HepG2 (cell line): ENCODE measurements around the gene DDN. TPM values are rescaled to one million over a fixed set of nuclear protein-coding genes. Genes with fewer than 3 reads are reported as not detected.
A peak's percentile ranks its signal among the peaks of the same experiment; 100 is the strongest.

Experiments used
- ATAC-seq: fragments of 200-7000 bp; cut with Tn5 transposase; 3 replicates; pipeline ENCODE4 v1.9.1; 2020; ENCODE audit warnings: mild to moderate bottlenecking, moderate library complexity
- BruUV-seq: library from RNA; stranded (reverse); fragments of 400-500 nt; replicated peaks from 2 replicates; lab custom pipeline; 2021; lab: Mats Ljungman, UMichigan
- CTCF ChIA-PET: fragments of 300-600 bp; formaldehyde crosslinking; extraction: SDS; loops from one replicate; lab custom pipeline; 2021; ENCODE audit warnings: low total read pairs, inconsistent platforms, low intra/inter-chr PET ratio; lab: Yijun Ruan, JAX
- POLR2A ChIA-PET: fragments of 350-600 bp; sonication (Branson Sonifier 250); formaldehyde crosslinking; loops from one replicate; lab custom pipeline; 2020; ENCODE audit warnings: antibody characterized with exemption, inconsistent platforms; lab: Yijun Ruan, JAX
- DNase-seq: peaks from one replicate; pipeline ENCODE4 v3.0.0-alpha.2; 2015; ENCODE audit warnings: low spot score
- FAIRE-seq: peaks from 3 replicates; lab custom pipeline; 2011; peaks lifted over from hg19 to GRCh38; lab: Jason Lieb, UNC
- H2AFZ ChIP-seq: one replicate; pipeline ENCODE4 v1.6.1; 2011; ENCODE audit warnings: low read length, inconsistent platforms
- H3K27ac ChIP-seq: fragments of 300-600 bp; 3 replicates; pipeline ENCODE4 v1.8.0; 2011; ENCODE audit warnings: mixed run types, mild to moderate bottlenecking, mixed read lengths, low read length, inconsistent platforms; ENCODE audit not compliant: insufficient read depth; ENCODE audit errors: extremely low read length
- H3K27me3 ChIP-seq, 2 experiments: fragments of 200-600 bp in 1 of 2; 2 replicates in 1 of 2; 3 replicates in 1 of 2; pipeline versions ENCODE4 v1.6.0 to v1.8.0; 2011; ENCODE audit warnings: low read length in 2 of 2, mild to moderate bottlenecking in 2 of 2, moderate library complexity in 2 of 2, inconsistent platforms in 1 of 2; ENCODE audit not compliant: insufficient read depth in 2 of 2, control insufficient read depth in 1 of 2
- H3K36me3 ChIP-seq, 2 experiments: fragments of 200-600 bp in 1 of 2; replicated peaks in 1 of 2; 2 replicates in 1 of 2; 3 replicates in 1 of 2; pipeline versions ENCODE4 v1.5.1 to v1.8.0; 2011; ENCODE audit warnings: low read length in 2 of 2, inconsistent platforms in 1 of 2; ENCODE audit not compliant: insufficient read depth in 2 of 2, control insufficient read depth in 1 of 2
- H3K4me1 ChIP-seq: 2 replicates; pipeline ENCODE4 v1.5.1; 2012; ENCODE audit warnings: low read length, inconsistent platforms; ENCODE audit not compliant: insufficient read depth
- H3K4me2 ChIP-seq: 2 replicates; pipeline ENCODE4 v1.6.0; 2011; ENCODE audit warnings: low read depth, low read length, inconsistent platforms
- H3K4me3 ChIP-seq, 3 experiments: fragments of 200-600 bp in 1 of 3; sonication (generic), shearing (Covaris generic) in 1 of 3; replicated peaks in 1 of 3; 2 replicates each; pipeline ENCODE4 v1.5.1; 2011 to 2016; ENCODE audit warnings: low read length in 3 of 3, inconsistent platforms in 2 of 3, low read depth in 2 of 3, mild to moderate bottlenecking in 2 of 3, control low read depth in 1 of 3, mixed read lengths in 1 of 3; ENCODE audit not compliant: insufficient read depth in 1 of 3
- H3K79me2 ChIP-seq: one replicate; pipeline ENCODE4 v1.6.1; 2011; ENCODE audit warnings: low read length, inconsistent platforms; ENCODE audit not compliant: insufficient read depth
- H3K9ac ChIP-seq: 2 replicates; pipeline ENCODE4 v1.6.0; 2011; ENCODE audit warnings: mild to moderate bottlenecking, low read depth, low read length, inconsistent platforms; ENCODE audit not compliant: insufficient read depth
- H3K9me3 ChIP-seq: 2 replicates; pipeline ENCODE4 v1.5.1; 2012; ENCODE audit warnings: mild to moderate bottlenecking, low read length
- H4K20me1 ChIP-seq: 2 replicates; pipeline ENCODE4 v1.6.0; 2011; ENCODE audit warnings: inconsistent platforms, mild to moderate bottlenecking, low read length, moderate library complexity; ENCODE audit not compliant: insufficient read depth
- ARNT ChIP-seq: fragments of 450-650 bp; IDR thresholded peaks from 2 replicates; pipeline ENCODE4 v1.6.1; 2017
- CEBPG ChIP-seq: IDR thresholded peaks from 2 replicates; pipeline ENCODE4 v1.6.1; 2016
- GTF2F1 ChIP-seq: fragments of 150-350 bp; IDR thresholded peaks from 2 replicates; pipeline ENCODE4 v1.6.1; 2014; ENCODE audit warnings: low read length
- MTF1 ChIP-seq: sonication (generic); formaldehyde crosslinking; IDR thresholded peaks from 2 replicates; pipeline ENCODE4 v1.5.0; 2020; ENCODE audit warnings: missing genetic modification reagents
- MYNN ChIP-seq: sonication (generic); formaldehyde crosslinking; IDR thresholded peaks from 2 replicates; pipeline ENCODE4 v1.4.0; 2020; ENCODE audit warnings: mild to moderate bottlenecking, low read depth, missing genetic modification reagents
- PAX8 ChIP-seq: sonication (generic); formaldehyde crosslinking; IDR thresholded peaks from 2 replicates; pipeline ENCODE4 v1.8.0; 2022; ENCODE audit warnings: mild to moderate bottlenecking, missing genetic modification reagents, borderline replicate concordance
- PHF20 ChIP-seq: sonication (generic); formaldehyde crosslinking; IDR thresholded peaks from 2 replicates; pipeline ENCODE4 v1.5.0; 2020; ENCODE audit warnings: mild to moderate bottlenecking, missing genetic modification reagents
- RFX5 ChIP-seq: IDR thresholded peaks from 2 replicates; pipeline ENCODE4 v1.6.1; 2011; ENCODE audit warnings: low read depth, low read length, improper control_type of control experiment
- ZNF564 ChIP-seq: sonication (generic); formaldehyde crosslinking; IDR thresholded peaks from 2 replicates; pipeline ENCODE4 v1.8.1; 2023; ENCODE audit warnings: mild to moderate bottlenecking, missing genetic modification reagents
- ZNF75D ChIP-seq: sonication (generic); formaldehyde crosslinking; IDR thresholded peaks from 2 replicates; pipeline ENCODE4 v1.8.1; 2023; ENCODE audit warnings: missing genetic modification reagents, mild to moderate bottlenecking, borderline replicate concordance
- WGBS: methylation state at CpG from one replicate; pipeline ENCODE4 v1.1.6; 2017; ENCODE audit warnings: low lambda C conversion rate; 5-methylcytosine and 5-hydroxymethylcytosine counted together
- in situ Hi-C: cut with HindIII; loops from 2 replicates; pipeline ENCODE4 v1.10.0; 2017; ENCODE audit warnings: low pct_unique_long_range_greater_than_20kb; ENCODE audit not compliant: extremely low pct_ligation_motif_present
- intact Hi-C: fragments of 100-400 bp; cut with micrococcal nuclease; formaldehyde crosslinking; loops from one replicate; pipeline ENCODE4 v1.10.0; 2022; ENCODE audit not compliant: unreplicated experiment
- polyA plus RNA-seq, 8 experiments: library from polyadenylated mRNA; depleted of rRNA in 3 of 8; stranded (reverse) in 7 of 8; unstranded in 1 of 8; fragments of >200 nt; fragmentation: Illumina TruSeq in 4 of 8; extraction: Trizol in 4 of 8; gene quantifications; 2 replicates each; pipeline versions ENCODE4 v1.2.1 to v1.2.3, GENCODE V29; 2011 to 2016; ENCODE audit warnings: low read depth in 4 of 8, missing spikeins in 1 of 8, mixed read lengths in 1 of 8; ENCODE audit not compliant: insufficient read depth in 1 of 8
- total RNA-seq, 5 experiments: library from RNA; depleted of rRNA; stranded (reverse); fragments of >200 nt; fragmentation: Illumina TruSeq; extraction: Trizol; gene quantifications; 2 replicates each; pipeline ENCODE4 v1.2.3, GENCODE V29; 2016; ENCODE audit warnings: low read depth in 1 of 5
- TF ChIP-seq, protein P1 (sequence below): sonication (generic); formaldehyde crosslinking; IDR thresholded peaks from 2 replicates; pipeline ENCODE4 v1.9.0; 2021; ENCODE audit warnings: missing genetic modification reagents, borderline replicate concordance
- TF ChIP-seq, protein P2 (sequence below): IDR thresholded peaks from 2 replicates; pipeline ENCODE4 v1.6.1; 2016; ENCODE audit warnings: mild to moderate bottlenecking
- TF ChIP-seq, protein P3 (sequence below): sonication (generic); formaldehyde crosslinking; conservative IDR thresholded peaks from 2 replicates; pipeline ENCODE4 v1.8.0; 2022; ENCODE audit warnings: missing genetic modification reagents
- TF ChIP-seq, protein P4 (sequence below): sonication (generic); formaldehyde crosslinking; IDR thresholded peaks from 2 replicates; pipeline ENCODE4 v1.9.0; 2022; ENCODE audit warnings: missing genetic modification reagents, mild to moderate bottlenecking, borderline replicate concordance

Gene DDN
- total and polyA plus RNA-seq, 2 of the 13 experiments (the other 11 are each of a cell fraction or from before 2014, with no cell fraction given) = 0.24 to 0.53 TPM

DNA sequence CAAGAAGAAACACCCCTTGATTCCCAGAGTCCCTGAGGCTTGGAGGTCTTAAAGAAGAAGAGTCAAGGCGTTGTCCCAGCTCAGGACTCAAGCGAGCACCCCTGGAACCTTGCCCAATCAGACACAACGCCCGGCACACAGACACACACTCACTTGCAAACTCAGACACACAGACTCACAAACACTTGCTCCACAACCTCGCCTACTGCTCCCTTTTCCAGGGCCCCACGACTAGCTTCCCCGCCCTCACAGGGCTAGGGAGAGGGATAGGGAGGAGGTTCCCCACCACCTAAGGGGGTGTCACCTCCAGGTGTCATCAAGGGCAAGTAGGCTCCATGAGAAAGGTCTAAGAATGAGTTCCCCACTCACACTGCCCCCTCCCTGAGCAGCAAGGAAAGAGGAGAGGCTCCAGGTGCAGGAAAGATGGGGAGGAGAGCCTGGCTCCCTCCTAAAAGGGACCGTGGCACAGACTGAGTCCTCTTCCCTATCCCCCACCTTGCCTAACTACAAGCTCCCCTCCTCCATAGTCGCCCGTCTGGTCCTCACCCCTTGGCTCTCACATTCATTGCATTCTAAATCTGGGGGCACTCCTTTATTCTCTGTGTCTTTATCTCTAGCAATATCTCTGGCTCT, 28.4 kb downstream of the DDN start (continued):
- TF ChIP-seq CEBPG (CRISPR knock-in tag) (no peak), PHF20 (CRISPR knock-in tag) (no peak), ZNF564 (no peak)
- TF ChIP-seq, protein P1, sequence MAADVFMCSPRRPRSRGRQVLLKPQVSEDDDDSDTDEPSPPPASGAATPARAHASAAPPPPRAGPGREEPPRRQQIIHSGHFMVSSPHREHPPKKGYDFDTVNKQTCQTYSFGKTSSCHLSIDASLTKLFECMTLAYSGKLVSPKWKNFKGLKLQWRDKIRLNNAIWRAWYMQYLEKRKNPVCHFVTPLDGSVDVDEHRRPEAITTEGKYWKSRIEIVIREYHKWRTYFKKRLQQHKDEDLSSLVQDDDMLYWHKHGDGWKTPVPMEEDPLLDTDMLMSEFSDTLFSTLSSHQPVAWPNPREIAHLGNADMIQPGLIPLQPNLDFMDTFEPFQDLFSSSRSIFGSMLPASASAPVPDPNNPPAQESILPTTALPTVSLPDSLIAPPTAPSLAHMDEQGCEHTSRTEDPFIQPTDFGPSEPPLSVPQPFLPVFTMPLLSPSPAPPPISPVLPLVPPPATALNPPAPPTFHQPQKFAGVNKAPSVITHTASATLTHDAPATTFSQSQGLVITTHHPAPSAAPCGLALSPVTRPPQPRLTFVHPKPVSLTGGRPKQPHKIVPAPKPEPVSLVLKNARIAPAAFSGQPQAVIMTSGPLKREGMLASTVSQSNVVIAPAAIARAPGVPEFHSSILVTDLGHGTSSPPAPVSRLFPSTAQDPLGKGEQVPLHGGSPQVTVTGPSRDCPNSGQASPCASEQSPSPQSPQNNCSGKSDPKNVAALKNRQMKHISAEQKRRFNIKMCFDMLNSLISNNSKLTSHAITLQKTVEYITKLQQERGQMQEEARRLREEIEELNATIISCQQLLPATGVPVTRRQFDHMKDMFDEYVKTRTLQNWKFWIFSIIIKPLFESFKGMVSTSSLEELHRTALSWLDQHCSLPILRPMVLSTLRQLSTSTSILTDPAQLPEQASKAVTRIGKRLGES (CRISPR knock-in tag) = no peak

DNA sequence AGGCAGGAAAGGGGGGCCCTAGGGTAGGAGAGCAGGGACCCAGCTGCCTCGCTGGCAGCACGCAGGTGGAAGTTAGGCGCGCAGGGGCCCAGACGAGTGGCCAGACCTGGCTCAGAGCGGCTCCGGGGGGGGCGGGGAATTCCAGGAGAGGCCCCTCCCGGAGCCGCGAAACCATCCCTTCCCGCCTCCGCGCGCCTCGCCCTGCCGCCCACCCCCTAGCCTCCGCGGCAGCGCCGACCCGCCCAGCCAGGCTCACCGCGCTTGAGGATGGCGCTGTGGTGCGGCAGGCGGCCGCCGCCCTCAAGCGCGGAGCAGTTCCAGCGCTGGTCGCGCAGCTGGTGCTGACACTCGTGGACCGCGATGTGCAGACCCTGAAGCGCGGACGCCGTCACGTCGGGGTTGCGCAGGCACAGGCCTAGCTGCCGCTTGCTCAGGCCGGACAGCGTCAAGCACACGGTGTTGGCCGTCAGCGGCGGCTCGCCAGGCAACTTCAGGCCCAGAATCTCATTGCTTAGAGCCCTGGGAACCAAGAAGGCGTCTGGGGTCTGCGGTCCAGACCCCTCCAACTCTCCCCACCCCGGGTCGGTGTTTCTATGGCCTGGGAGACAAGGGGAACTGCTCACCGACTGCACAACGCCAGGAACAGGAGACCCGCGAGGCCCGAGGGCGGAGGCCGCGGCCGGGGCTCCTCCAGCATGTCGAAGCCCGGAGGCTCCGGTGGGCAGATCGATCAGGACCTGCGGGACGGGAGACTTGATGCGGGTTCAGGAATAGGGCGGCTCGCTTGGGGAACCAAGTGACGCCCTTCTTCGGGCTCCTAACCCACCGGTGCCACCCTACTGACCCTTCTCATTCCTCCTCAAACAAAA, 29.1 kb downstream of the DDN start:
- in situ Hi-C loops = no loop called here
- 26% methylated on average over 5 of the region's 77 CpGs for WGBS
- Histone ChIP-seq H3K9me3 (no peaks in the 10 kb centered on the region), H3K4me1 (peaks cover 50% of the 10 kb centered on the region), H4K20me1 (peaks cover 9% of the 10 kb centered on the region; the same call in 1 of the 2 replicates), H3K4me2 (peak overlapping the region; percentile 78), H2AFZ (no peak overlapping the region), H3K27me3 (peaks cover 24 to 90% of the 10 kb centered on the region in 2 experiments), H3K4me3 (peak overlapping the region; percentile 17 to 72 (median 36); a peak in 5 of 6 replicates), H3K27ac (no peak overlapping the region), H3K79me2 (no peaks in the 10 kb centered on the region), H3K9ac (no peak overlapping the region), H3K36me3 (no peaks in the 10 kb centered on the region)
- POLR2A ChIA-PET = interaction anchor here (1.6 kb wide), 1 partner anchor 13 kb away, joined by 7 read pairs; the partner anchor contains the start of gene ARF3
- no peak for DNase-seq
- ATAC-seq = peak; percentile 60
- CTCF ChIA-PET = no interaction called here
- no TSS peak for BruUV-seq
- intact Hi-C loops = no loop called here
- FAIRE-seq = no peak
- no peak for TF ChIP-seq MYNN (CRISPR knock-in tag)
- TF ChIP-seq ZNF75D (CRISPR knock-in tag) = no peak
- TF ChIP-seq, protein P2, sequence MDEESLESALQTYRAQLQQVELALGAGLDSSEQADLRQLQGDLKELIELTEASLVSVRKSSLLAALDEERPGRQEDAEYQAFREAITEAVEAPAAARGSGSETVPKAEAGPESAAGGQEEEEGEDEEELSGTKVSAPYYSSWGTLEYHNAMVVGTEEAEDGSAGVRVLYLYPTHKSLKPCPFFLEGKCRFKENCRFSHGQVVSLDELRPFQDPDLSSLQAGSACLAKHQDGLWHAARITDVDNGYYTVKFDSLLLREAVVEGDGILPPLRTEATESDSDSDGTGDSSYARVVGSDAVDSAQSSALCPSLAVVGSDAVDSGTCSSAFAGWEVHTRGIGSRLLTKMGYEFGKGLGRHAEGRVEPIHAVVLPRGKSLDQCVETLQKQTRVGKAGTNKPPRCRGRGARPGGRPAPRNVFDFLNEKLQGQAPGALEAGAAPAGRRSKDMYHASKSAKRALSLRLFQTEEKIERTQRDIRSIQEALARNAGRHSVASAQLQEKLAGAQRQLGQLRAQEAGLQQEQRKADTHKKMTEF (CRISPR knock-in tag) = no peak
- TF ChIP-seq PAX8 (CRISPR knock-in tag) = 0 out of 2 replicates have a peak, but pooled peaks have one; percentile 38
- TF ChIP-seq, protein P3, sequence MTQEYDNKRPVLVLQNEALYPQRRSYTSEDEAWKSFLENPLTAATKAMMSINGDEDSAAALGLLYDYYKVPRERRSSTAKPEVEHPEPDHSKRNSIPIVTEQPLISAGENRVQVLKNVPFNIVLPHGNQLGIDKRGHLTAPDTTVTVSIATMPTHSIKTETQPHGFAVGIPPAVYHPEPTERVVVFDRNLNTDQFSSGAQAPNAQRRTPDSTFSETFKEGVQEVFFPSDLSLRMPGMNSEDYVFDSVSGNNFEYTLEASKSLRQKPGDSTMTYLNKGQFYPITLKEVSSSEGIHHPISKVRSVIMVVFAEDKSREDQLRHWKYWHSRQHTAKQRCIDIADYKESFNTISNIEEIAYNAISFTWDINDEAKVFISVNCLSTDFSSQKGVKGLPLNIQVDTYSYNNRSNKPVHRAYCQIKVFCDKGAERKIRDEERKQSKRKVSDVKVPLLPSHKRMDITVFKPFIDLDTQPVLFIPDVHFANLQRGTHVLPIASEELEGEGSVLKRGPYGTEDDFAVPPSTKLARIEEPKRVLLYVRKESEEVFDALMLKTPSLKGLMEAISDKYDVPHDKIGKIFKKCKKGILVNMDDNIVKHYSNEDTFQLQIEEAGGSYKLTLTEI (CRISPR knock-in tag) = no peak
- TF ChIP-seq, protein P4, sequence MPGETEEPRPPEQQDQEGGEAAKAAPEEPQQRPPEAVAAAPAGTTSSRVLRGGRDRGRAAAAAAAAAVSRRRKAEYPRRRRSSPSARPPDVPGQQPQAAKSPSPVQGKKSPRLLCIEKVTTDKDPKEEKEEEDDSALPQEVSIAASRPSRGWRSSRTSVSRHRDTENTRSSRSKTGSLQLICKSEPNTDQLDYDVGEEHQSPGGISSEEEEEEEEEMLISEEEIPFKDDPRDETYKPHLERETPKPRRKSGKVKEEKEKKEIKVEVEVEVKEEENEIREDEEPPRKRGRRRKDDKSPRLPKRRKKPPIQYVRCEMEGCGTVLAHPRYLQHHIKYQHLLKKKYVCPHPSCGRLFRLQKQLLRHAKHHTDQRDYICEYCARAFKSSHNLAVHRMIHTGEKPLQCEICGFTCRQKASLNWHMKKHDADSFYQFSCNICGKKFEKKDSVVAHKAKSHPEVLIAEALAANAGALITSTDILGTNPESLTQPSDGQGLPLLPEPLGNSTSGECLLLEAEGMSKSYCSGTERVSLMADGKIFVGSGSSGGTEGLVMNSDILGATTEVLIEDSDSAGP (CRISPR knock-in tag) = peak; percentile 27; the same call in 1 of the 2 replicates
- no peak for TF ChIP-seq GTF2F1
- TF ChIP-seq ARNT = no peak
- no peak for TF ChIP-seq RFX5
- no peak for TF ChIP-seq MTF1 (CRISPR knock-in tag)
